Mesothelial cell of epicardium (in vitro differentiated cells): Measurements from ENCODE around the gene MRPL30. TPM values are rescaled to one million over a fixed set of nuclear protein-coding genes. Genes with fewer than 3 reads are reported as not detected.

Experiments used
- DNase-seq, 2 experiments: peaks; one replicate each; pipeline ENCODE4 v3.0.0; 2021; ENCODE audit warnings: low spot score in 2 of 2; ENCODE audit not compliant: unreplicated experiment in 2 of 2
- H3K27ac Mint-ChIP-seq: 2 replicates; pipeline ENCODE4 v1.8.0; 2021; ENCODE audit warnings: mixed read lengths
- H3K27me3 Mint-ChIP-seq: 2 replicates; pipeline ENCODE4 v1.8.0; 2021; ENCODE audit warnings: low read depth, mixed read lengths
- H3K36me3 Mint-ChIP-seq: 2 replicates; pipeline ENCODE4 v1.8.0; 2021; ENCODE audit warnings: mixed read lengths
- H3K4me1 Mint-ChIP-seq: 2 replicates; pipeline ENCODE4 v1.8.0; 2021; ENCODE audit warnings: mixed read lengths
- H3K4me3 Mint-ChIP-seq: 2 replicates; pipeline ENCODE4 v1.8.0; 2021; ENCODE audit warnings: mild to moderate bottlenecking, moderate library complexity, mixed read lengths
- H3K9me3 Mint-ChIP-seq: 2 replicates; pipeline ENCODE4 v1.8.0; 2021; ENCODE audit warnings: mixed read lengths
- total RNA-seq: library from RNA; stranded (reverse); gene quantifications from 3 replicates; pipeline ENCODE4 v1.2.1, GENCODE V29; 2021
- TF ChIP-seq, protein P1 (sequence below): fragments of 200-600 bp; sonication (generic); IDR thresholded peaks from one replicate; pipeline ENCODE4 v1.5.0; 2021; ENCODE audit warnings: antibody characterized with exemption; ENCODE audit not compliant: unreplicated experiment

The MRPL30 gene
- total RNA-seq, 1 donor from 2014 or later = 33.3 TPM

DNA sequence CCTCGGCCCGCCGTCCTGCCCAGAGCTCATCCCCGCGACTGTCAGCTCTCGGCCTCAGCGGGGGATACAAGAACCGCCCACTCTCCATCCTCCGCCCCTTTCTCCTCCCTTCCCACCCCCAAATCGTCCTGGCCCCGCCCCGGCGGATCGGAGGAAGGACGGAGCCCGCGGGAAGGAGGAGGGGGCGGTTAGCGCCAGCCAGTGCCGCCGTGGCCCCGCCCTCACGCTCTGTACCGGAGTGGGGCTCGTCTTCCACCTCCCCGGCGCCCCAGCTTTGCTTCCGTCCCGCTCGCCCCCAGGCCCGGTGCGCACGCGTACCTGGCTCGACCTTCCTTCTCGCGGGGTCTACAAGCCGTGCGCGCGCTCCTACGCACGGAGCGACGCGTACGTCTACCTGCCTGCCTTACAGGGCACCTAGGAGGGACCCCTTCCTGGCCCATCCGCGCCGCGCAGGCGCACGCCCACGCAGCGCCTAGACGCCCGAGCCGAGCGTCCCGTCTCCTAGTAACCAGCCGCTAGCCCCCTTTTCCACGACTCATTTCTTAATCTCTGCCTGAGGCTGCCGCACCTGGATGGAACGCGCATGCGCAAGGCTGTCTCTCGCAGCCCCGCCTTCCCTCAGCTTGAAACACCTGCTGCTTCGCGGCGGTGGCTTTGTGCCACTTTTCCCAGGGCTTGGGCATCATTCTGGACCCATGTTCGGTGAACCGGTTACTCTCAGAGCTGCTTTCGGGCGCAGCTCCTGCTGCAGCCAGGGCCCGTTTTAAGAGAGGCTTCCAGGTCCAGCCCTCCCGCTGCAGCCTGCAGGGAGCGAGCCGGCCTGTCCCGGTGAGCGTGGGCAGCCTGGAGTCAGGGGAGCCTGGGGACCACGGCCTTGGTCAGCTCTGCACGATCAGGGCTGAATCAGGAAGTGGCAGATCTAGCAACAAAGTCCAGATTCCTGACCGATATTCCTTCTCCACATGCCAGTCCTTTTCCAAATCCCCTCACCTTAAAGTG lies 39.6 kb upstream of the MRPL30 start, which contains the start of gene C2orf15:
TSS of gene C2orf15 (plus strand) at position 598 of the 999 bp plus-strand sequence. CDS start 8,852 bp downstream, outside the sequence.
- TF ChIP-seq, protein P1, sequence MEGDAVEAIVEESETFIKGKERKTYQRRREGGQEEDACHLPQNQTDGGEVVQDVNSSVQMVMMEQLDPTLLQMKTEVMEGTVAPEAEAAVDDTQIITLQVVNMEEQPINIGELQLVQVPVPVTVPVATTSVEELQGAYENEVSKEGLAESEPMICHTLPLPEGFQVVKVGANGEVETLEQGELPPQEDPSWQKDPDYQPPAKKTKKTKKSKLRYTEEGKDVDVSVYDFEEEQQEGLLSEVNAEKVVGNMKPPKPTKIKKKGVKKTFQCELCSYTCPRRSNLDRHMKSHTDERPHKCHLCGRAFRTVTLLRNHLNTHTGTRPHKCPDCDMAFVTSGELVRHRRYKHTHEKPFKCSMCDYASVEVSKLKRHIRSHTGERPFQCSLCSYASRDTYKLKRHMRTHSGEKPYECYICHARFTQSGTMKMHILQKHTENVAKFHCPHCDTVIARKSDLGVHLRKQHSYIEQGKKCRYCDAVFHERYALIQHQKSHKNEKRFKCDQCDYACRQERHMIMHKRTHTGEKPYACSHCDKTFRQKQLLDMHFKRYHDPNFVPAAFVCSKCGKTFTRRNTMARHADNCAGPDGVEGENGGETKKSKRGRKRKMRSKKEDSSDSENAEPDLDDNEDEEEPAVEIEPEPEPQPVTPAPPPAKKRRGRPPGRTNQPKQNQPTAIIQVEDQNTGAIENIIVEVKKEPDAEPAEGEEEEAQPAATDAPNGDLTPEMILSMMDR = no peak
- peaks cover 12% of the 10 kb centered on the region for H3K4me1 Mint-ChIP-seq

GRCh38 chr2:99150706-99151105 lies 30.3 kb upstream of the MRPL30 start:
- H3K4me3 Mint-ChIP-seq = no peak overlapping the region
- no peaks in the 10 kb centered on the region for H3K9me3 Mint-ChIP-seq
- H3K27me3 Mint-ChIP-seq = no peaks in the 10 kb centered on the region
- H3K4me1 Mint-ChIP-seq = peaks cover 7% of the 10 kb centered on the region
- peaks cover 4% of the 10 kb centered on the region for H3K36me3 Mint-ChIP-seq
- H3K27ac Mint-ChIP-seq = no peak overlapping the region
- TF ChIP-seq, protein P1 = no peak
- no peak for DNase-seq

More for the DNA sequence above, 39.6 kb upstream of the MRPL30 start, which contains the start of gene C2orf15:
- Mint-ChIP-seq H3K27me3 (no peaks in the 10 kb centered on the region), H3K27ac (peak within 1 kb of the TSS; percentile 98), H3K9me3 (no peaks in the 10 kb centered on the region), H3K4me3 (peak within 1 kb of the TSS; percentile 96), H3K36me3 (peaks cover 3% of the 10 kb centered on the region)
- peak; percentile 94 to 96 for DNase-seq

GRCh38 chr2:99152199-99152895 lies 28.6 kb upstream of the MRPL30 start:
- TF ChIP-seq, protein P1 = no peak
- Mint-ChIP-seq H3K27me3 (no peaks in the 10 kb centered on the region), H3K9me3 (no peaks in the 10 kb centered on the region), H3K4me3 (no peak overlapping the region), H3K36me3 (peaks cover 6% of the 10 kb centered on the region), H3K4me1 (peaks cover 13% of the 10 kb centered on the region), H3K27ac (no peak overlapping the region)
- no peak for DNase-seq

DNA sequence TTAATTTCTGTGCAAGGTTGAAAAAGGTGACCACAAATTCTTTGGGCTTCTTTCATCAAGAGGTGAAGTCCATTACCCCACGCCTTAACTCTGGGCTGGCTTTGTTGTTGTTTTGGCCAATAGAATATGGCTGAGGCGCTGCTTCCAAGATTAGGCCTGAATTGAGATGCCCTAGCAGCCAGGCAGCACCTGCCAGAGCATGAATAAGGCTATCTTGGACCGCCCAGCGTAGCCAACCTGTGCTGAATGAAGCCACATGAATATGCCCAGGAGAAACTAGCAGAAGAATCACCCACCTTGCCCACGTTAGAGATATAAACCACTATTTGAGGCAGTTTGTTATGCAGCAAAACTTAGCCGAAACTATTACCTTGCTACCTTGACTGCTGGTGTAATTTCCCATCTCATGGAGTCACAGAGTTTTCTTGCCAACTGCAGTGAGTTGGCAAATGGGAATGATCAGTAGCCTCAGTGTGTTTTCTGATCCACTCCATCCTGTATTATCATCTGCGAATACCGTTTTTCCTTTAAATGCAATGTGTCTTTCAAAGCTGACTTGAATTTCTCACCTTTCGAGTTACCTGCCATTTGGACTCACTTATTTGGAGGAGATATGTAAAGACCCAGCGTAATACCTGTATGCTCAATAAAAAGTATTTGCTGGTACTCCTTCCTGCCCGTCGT lies 26.9 kb upstream of the MRPL30 start:
- H3K4me1 Mint-ChIP-seq = peaks cover 13% of the 10 kb centered on the region
- DNase-seq = no peak
- peak overlapping the region; percentile 95 for H3K27ac Mint-ChIP-seq
- H3K36me3 Mint-ChIP-seq = peaks cover 13% of the 10 kb centered on the region
- no peaks in the 10 kb centered on the region for H3K27me3 Mint-ChIP-seq
- TF ChIP-seq, protein P1 = no peak
- H3K4me3 Mint-ChIP-seq = peak overlapping the region; percentile 94
- H3K9me3 Mint-ChIP-seq = no peaks in the 10 kb centered on the region
